Erythroblast (primary cell): Measurements from ENCODE around the gene RPUSD1.

Experiments
- GATA1 ChIP-seq: IDR thresholded peaks from 2 replicates; pipeline ENCODE4 v1.6.1; 2011; ENCODE audit warnings: low read depth, mild to moderate bottlenecking, control low read depth, low read length, moderate library complexity
- POLR2A ChIP-seq: IDR thresholded peaks from 2 replicates; pipeline ENCODE4 v1.6.1; 2011; ENCODE audit warnings: mild to moderate bottlenecking, low read length

- TF ChIP-seq POLR2A, result no peak
- TF ChIP-seq GATA1, result no peak
These were observed 25.4 kb downstream of the RPUSD1 start for GRCh38 chr16:762595-763268.
